ENCODE measurements around the gene F11R.

The F11R gene

GRCh38 chr1:160985723-160986122, 35.2 kb downstream of the F11R start:
- no peak for TF ChIP-seq FOXP2 (optimal IDR thresholded peaks at IDR 0.05; ENCODE audit: borderline replicate concordance, extremely low read depth, extremely low read length, insufficient read depth)
- no peak for TF ChIP-seq POLR2AphosphoS5 (IDR thresholded peaks at IDR 0.05; ENCODE audit: low read depth, low read length)
- no peak for TF ChIP-seq SIN3A (IDR thresholded peaks at IDR 0.05; ENCODE audit: borderline replicate concordance, insufficient read depth, low read length)
- no peak for TF ChIP-seq TAF1 (IDR thresholded peaks at IDR 0.05; ENCODE audit: borderline replicate concordance, insufficient read depth, low read length)
- TF ChIP-seq REST (IDR thresholded peaks at IDR 0.05; ENCODE audit: insufficient read depth in 1 of 2, low read depth in 2 of 2, low read length in 2 of 2), result no peak

GRCh38 chr1:160981584-160982411, 39.2 kb downstream of the F11R start:
- TF ChIP-seq POLR2AphosphoS5 (IDR thresholded peaks at IDR 0.05; ENCODE audit: low read depth, low read length), result no peak
- no peak for TF ChIP-seq FOXP2 (optimal IDR thresholded peaks at IDR 0.05; ENCODE audit: borderline replicate concordance, extremely low read depth, extremely low read length, insufficient read depth)
- no peak for TF ChIP-seq REST (IDR thresholded peaks at IDR 0.05; ENCODE audit: insufficient read depth in 1 of 2, low read depth in 2 of 2, low read length in 2 of 2)
- TF ChIP-seq TAF1 (IDR thresholded peaks at IDR 0.05; ENCODE audit: borderline replicate concordance, insufficient read depth, low read length), result no peak
- TF ChIP-seq SIN3A (IDR thresholded peaks at IDR 0.05; ENCODE audit: borderline replicate concordance, insufficient read depth, low read length), result no peak

DNA sequence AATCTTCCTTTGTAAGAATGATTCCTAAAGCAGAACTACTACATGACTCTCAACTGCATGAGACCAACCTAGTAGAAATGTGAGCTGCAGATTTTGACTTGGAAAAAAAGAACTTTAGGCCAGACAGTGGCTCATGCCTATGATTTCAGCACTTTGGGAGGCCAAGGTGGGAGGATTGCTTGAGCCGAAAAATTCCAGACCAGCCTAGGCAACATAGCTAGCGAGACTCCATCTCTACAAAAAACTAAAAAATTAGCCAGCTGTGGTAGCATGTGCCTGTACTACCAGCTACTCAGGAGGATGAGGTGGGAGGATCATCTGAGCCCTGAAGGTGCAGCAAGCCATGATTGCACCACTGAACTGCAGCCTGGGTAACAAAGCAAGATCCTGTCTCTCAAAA, 41.7 kb downstream of the F11R start:
- TF ChIP-seq REST (IDR thresholded peaks at IDR 0.05; ENCODE audit: insufficient read depth in 1 of 2, low read depth in 2 of 2, low read length in 2 of 2), result no peak
- TF ChIP-seq POLR2AphosphoS5 (IDR thresholded peaks at IDR 0.05; ENCODE audit: low read depth, low read length), result no peak
- TF ChIP-seq TAF1 (IDR thresholded peaks at IDR 0.05; ENCODE audit: borderline replicate concordance, insufficient read depth, low read length), result no peak
- TF ChIP-seq SIN3A (IDR thresholded peaks at IDR 0.05; ENCODE audit: borderline replicate concordance, insufficient read depth, low read length), result no peak
- TF ChIP-seq FOXP2 (optimal IDR thresholded peaks at IDR 0.05; ENCODE audit: borderline replicate concordance, extremely low read depth, extremely low read length, insufficient read depth), result no peak

DNA sequence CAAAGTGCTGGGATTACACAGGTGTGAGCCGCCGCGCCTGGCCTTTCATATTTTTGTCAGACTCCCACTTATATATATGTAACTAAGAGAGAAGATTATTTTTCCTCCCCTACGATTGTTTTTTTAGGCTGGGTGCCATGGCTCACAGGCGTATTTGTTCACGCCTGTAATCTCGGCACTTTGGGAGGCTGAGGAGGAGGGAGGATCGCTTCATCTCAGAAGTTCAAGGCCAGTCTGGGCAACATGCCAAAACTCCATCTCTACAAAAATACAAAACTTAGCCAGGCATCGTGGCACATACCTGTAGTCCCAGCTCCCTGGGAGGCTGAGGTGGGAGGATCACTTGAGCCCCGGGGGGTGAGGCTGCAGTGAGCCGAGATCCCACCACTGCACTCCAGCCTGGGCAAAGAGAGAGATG, 42.4 kb downstream of the F11R start:
- TF ChIP-seq POLR2AphosphoS5 (IDR thresholded peaks at IDR 0.05; ENCODE audit: low read depth, low read length) (no peak), TAF1 (IDR thresholded peaks at IDR 0.05; ENCODE audit: borderline replicate concordance, insufficient read depth, low read length) (no peak), SIN3A (IDR thresholded peaks at IDR 0.05; ENCODE audit: borderline replicate concordance, insufficient read depth, low read length) (no peak), FOXP2 (optimal IDR thresholded peaks at IDR 0.05; ENCODE audit: borderline replicate concordance, extremely low read depth, extremely low read length, insufficient read depth) (no peak), REST (IDR thresholded peaks at IDR 0.05; ENCODE audit: insufficient read depth in 1 of 2, low read depth in 2 of 2, low read length in 2 of 2) (no peak)

All from PFSK-1 (cell line).